ENCODE data around the gene EPAS1. TPM values are rescaled to one million over a fixed set of nuclear protein-coding genes. Genes with fewer than 3 reads are reported as not detected.

EPAS1 gene
- total RNA-seq, 1 experiment from 2014 or later = 55.9 TPM

DNA sequence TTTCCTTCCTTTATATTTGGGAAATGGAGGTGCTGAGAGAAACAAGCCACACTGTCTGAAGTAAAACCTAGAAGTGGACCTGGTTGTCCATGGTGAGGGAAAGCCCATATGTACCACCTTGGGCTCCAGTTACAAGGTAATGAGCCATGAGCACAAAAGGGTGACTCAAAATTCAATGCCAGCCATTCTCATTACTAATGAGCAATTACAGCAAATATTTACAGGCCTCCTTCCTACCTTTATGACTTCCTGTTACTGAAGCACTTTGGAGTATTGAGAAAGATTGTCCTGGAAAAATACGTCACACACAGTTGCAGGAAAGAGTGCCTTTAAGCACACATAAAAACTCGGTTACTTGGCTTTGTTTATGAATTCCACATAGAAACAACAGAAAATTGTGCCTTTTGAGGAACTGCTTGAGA is 9.1 kb downstream of the EPAS1 start:
- Histone ChIP-seq H3K79me2 (ENCODE audit: insufficient read depth, low read length) (peaks cover 20% of the 10 kb centered on the region; the same call in 1 of the 2 replicates), H4K20me1 (ENCODE audit: insufficient read depth) (no peaks in the 10 kb centered on the region), H3K27me3 (ENCODE audit: insufficient read depth, low read length) (no peaks in the 10 kb centered on the region), H3K4me2 (ENCODE audit: low read length) (peak overlapping the region; percentile 62), H3K36me3 (ENCODE audit: control insufficient read depth in 1 of 2, insufficient read depth in 2 of 2, low read length in 2 of 2) (no peaks in the 10 kb centered on the region), H3K9me3 (ENCODE audit: control insufficient read depth in 1 of 2, insufficient read depth in 1 of 2, low read depth in 1 of 2, low read length in 2 of 2) (no peaks in the 10 kb centered on the region; a peak in 1 of 4 replicates), H3K4me1 (ENCODE audit: control insufficient read depth in 1 of 2, insufficient read depth in 2 of 2, low read length in 2 of 2) (peaks cover 38 to 66% of the 10 kb centered on the region in 2 experiments), H3K9me2 (ENCODE audit: insufficient read depth) (no peaks in the 10 kb centered on the region), H3K4me3 (replicated peaks in 1 of 2; ENCODE audit: low read depth in 1 of 2, low read length in 2 of 2) (0 out of 4 replicates have a peak overlapping the region, but pooled peaks of 1 of the 2 experiments have one; percentile 15), H3K9ac (ENCODE audit: low read length) (peak overlapping the region; percentile 25), H2AFZ (ENCODE audit: low read depth, low read length, poor library complexity, severe bottlenecking) (no peak overlapping the region), H3K27ac (ENCODE audit: low read depth, low read length) (peak overlapping the region; percentile 2; the same call in 1 of the 2 replicates)
- BruUV-seq (replicated peaks) = no TSS peak
- ChIA-PET RAD21 (ENCODE audit: low non-redundant PET in 1 of 2, low total read pairs in 2 of 2, uncharacterized antibody in 2 of 2, unreplicated experiment in 2 of 2) (no interaction called here), CTCF (no interaction called here), POLR2A (no interaction called here)
- peak; percentile 31 for TF ChIP-seq YY1 (IDR thresholded peaks at IDR 0.05; ENCODE audit: extremely low read depth, insufficient replicate concordance, low read depth, low read length)
- no peak; the same call in 1 of the 2 replicates for TF ChIP-seq SIN3A (IDR thresholded peaks at IDR 0.05; ENCODE audit: low read depth)
- TF ChIP-seq CEBPB (IDR thresholded peaks at IDR 0.05; ENCODE audit: low read depth) = peak; percentile 90
- no peak for TF ChIP-seq SRF (IDR thresholded peaks at IDR 0.05; ENCODE audit: low read depth)
- TF ChIP-seq JUND (IDR thresholded peaks at IDR 0.05) = peak; percentile 74
- TF ChIP-seq CBX3 (IDR thresholded peaks at IDR 0.05; ENCODE audit: low read depth) = no peak
- TF ChIP-seq POLR2A (IDR thresholded peaks at IDR 0.05; ENCODE audit: borderline replicate concordance, extremely low read depth, insufficient read depth, insufficient read length) = no peak
- TF ChIP-seq, protein P1, sequence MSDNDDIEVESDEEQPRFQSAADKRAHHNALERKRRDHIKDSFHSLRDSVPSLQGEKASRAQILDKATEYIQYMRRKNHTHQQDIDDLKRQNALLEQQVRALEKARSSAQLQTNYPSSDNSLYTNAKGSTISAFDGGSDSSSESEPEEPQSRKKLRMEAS (IDR thresholded peaks at IDR 0.05) = 0 out of 2 replicates have a peak, but pooled peaks have one; percentile 18
- TF ChIP-seq FOSL1 (IDR thresholded peaks at IDR 0.05; ENCODE audit: low read depth) = peak; percentile 73
- TF ChIP-seq SP1 (IDR thresholded peaks at IDR 0.05; ENCODE audit: low read depth) = peak; percentile 81
- no peak for TF ChIP-seq RAD21 (IDR thresholded peaks at IDR 0.05; ENCODE audit: low read depth)
- TF ChIP-seq EZH2phosphoT487 (IDR thresholded peaks at IDR 0.05; ENCODE audit: borderline replicate concordance) = no peak
- TF ChIP-seq EGR1 (IDR thresholded peaks at IDR 0.05; ENCODE audit: low read depth) = 0 out of 2 replicates have a peak, but pooled peaks have one; percentile 12
- no peak for TF ChIP-seq TCF7L2 (IDR thresholded peaks at IDR 0.05; ENCODE audit: borderline replicate concordance, extremely low read depth, insufficient read depth, insufficient read length)
- DNase-seq (ENCODE audit: low read depth, low spot score) = peak; percentile 67
- intact Hi-C loops (cut with micrococcal nuclease) = no loop called here
- no peak for ATAC-seq

Data from HCT116 (cell line).